Measurements from ENCODE around the gene ERC2.

- TF ChIP-seq CTCF (conservative IDR thresholded peaks at IDR 0.05; ENCODE audit: low read length): no peak
- no peak for TF ChIP-seq EZH2phosphoT487 (IDR thresholded peaks at IDR 0.05; ENCODE audit: borderline replicate concordance)
These were observed 641.4 kb downstream of the ERC2 start for GRCh38 chr3:55826731-55827496.
